HepG2 (cell line): ENCODE results near the gene C16orf54. TPM values are rescaled to one million over a fixed set of nuclear protein-coding genes. Genes with fewer than 3 reads are reported as not detected.

Source experiments
- ATF5 ChIP-seq: sonication (generic); formaldehyde crosslinking; IDR thresholded peaks from 2 replicates; pipeline ENCODE4 v1.4.0; 2020; ENCODE audit warnings: mild to moderate bottlenecking, low read depth, missing genetic modification reagents
- CBX2 ChIP-seq, 2 experiments: fragments of 200-600 bp in 1 of 2; sonication (generic); formaldehyde crosslinking in 1 of 2; IDR thresholded peaks; 2 replicates each; pipeline versions ENCODE4 v1.7.0 to v1.8.1; 2018 to 2022; ENCODE audit warnings: low read depth in 2 of 2, low read length in 1 of 2, mild to moderate bottlenecking in 1 of 2, missing genetic modification reagents in 1 of 2
- FLYWCH1 ChIP-seq: sonication (generic); formaldehyde crosslinking; IDR thresholded peaks from 2 replicates; pipeline ENCODE4 v1.8.1; 2023; ENCODE audit warnings: mild to moderate bottlenecking, missing genetic modification reagents
- IKZF4 ChIP-seq: sonication (generic); formaldehyde crosslinking; IDR thresholded peaks from 2 replicates; pipeline ENCODE4 v1.5.1; 2020; ENCODE audit warnings: borderline replicate concordance, mild to moderate bottlenecking, low read depth, missing genetic modification reagents; ENCODE audit errors: not compliant biosample characterization
- NR0B2 ChIP-seq: sonication (generic); formaldehyde crosslinking; IDR thresholded peaks from 2 replicates; pipeline ENCODE4 v1.4.0; 2020; ENCODE audit warnings: mild to moderate bottlenecking, missing genetic modification reagents
- RARG ChIP-seq: sonication (generic); formaldehyde crosslinking; IDR thresholded peaks from 2 replicates; pipeline ENCODE4 v1.4.0; 2020; ENCODE audit warnings: low read depth, mild to moderate bottlenecking, missing genetic modification reagents
- SALL2 ChIP-seq: sonication (generic); formaldehyde crosslinking; IDR thresholded peaks from 2 replicates; pipeline ENCODE4 v1.8.1; 2023; ENCODE audit warnings: mild to moderate bottlenecking, missing genetic modification reagents, inconsistent platforms
- TRIM24 ChIP-seq: sonication (generic); formaldehyde crosslinking; IDR thresholded peaks from 2 replicates; pipeline ENCODE4 v1.8.0; 2022; ENCODE audit warnings: mild to moderate bottlenecking, missing genetic modification reagents
- YY1 ChIP-seq: IDR thresholded peaks from 2 replicates; pipeline ENCODE4 v1.6.1; 2011; ENCODE audit warnings: low read length, low read depth, moderate library complexity, mild to moderate bottlenecking; ENCODE audit not compliant: insufficient read depth, insufficient replicate concordance
- ZBTB38 ChIP-seq: sonication (generic); formaldehyde crosslinking; IDR thresholded peaks from 2 replicates; pipeline ENCODE4 v1.5.1; 2020; ENCODE audit warnings: mild to moderate bottlenecking, missing genetic modification reagents
- ZMAT3 ChIP-seq: sonication (generic); formaldehyde crosslinking; conservative IDR thresholded peaks from 2 replicates; pipeline ENCODE4 v1.7.0; 2021; ENCODE audit warnings: missing genetic modification reagents
- ZNF615 ChIP-seq: sonication (generic); formaldehyde crosslinking; IDR thresholded peaks from 2 replicates; pipeline ENCODE4 v1.5.0; 2020; ENCODE audit warnings: mild to moderate bottlenecking, missing genetic modification reagents, borderline replicate concordance
- ZNF619 ChIP-seq: sonication (generic); formaldehyde crosslinking; IDR thresholded peaks from 2 replicates; pipeline ENCODE4 v1.4.0; 2020; ENCODE audit warnings: mild to moderate bottlenecking, missing genetic modification reagents
- ZNF737 ChIP-seq: sonication (generic); formaldehyde crosslinking; IDR thresholded peaks from 2 replicates; pipeline ENCODE4 v1.5.0; 2020; ENCODE audit warnings: missing genetic modification reagents, mild to moderate bottlenecking, borderline replicate concordance
- polyA plus RNA-seq, 8 experiments: library from polyadenylated mRNA; depleted of rRNA in 3 of 8; stranded (reverse) in 7 of 8; unstranded in 1 of 8; fragments of >200 nt; fragmentation: Illumina TruSeq in 4 of 8; extraction: Trizol in 4 of 8; gene quantifications; 2 replicates each; pipeline versions ENCODE4 v1.2.1 to v1.2.3, GENCODE V29; 2011 to 2016; ENCODE audit warnings: low read depth in 4 of 8, missing spikeins in 1 of 8, mixed read lengths in 1 of 8; ENCODE audit not compliant: insufficient read depth in 1 of 8
- total RNA-seq, 5 experiments: library from RNA; depleted of rRNA; stranded (reverse); fragments of >200 nt; fragmentation: Illumina TruSeq; extraction: Trizol; gene quantifications; 2 replicates each; pipeline ENCODE4 v1.2.3, GENCODE V29; 2016; ENCODE audit warnings: low read depth in 1 of 5
- TF ChIP-seq, protein P1 (sequence below): sonication (generic); formaldehyde crosslinking; conservative IDR thresholded peaks from 2 replicates; pipeline ENCODE4 v1.4.0; 2020; ENCODE audit warnings: missing genetic modification reagents
- TF ChIP-seq, protein P2 (sequence below): sonication (generic); formaldehyde crosslinking; IDR thresholded peaks from 2 replicates; pipeline ENCODE4 v1.4.0; 2020; ENCODE audit warnings: missing genetic modification reagents
- TF ChIP-seq, protein P3 (sequence below): sonication (generic); formaldehyde crosslinking; IDR thresholded peaks from 2 replicates; pipeline ENCODE4 v1.5.0; 2020; ENCODE audit warnings: missing genetic modification reagents

The C16orf54 gene
- total and polyA plus RNA-seq, 2 of the 13 experiments (the other 11 are each of a cell fraction or from before 2014, with no cell fraction given), result not detected

- TF ChIP-seq SALL2 (CRISPR knock-in tag) (0 out of 2 replicates have a peak, but pooled peaks have one; percentile 8), YY1 (no peak), CBX2 (IDR thresholded peaks at IDR 0.05; ENCODE audit: low read depth, low read length) (no peak), CBX2 (CRISPR knock-in tag; IDR thresholded peaks at IDR 0.05; ENCODE audit: low read depth) (0 out of 2 replicates have a peak, but pooled peaks have one; percentile 61), TRIM24 (CRISPR knock-in tag) (no peak), ZMAT3 (0 out of 2 replicates have a peak, but pooled peaks have one; percentile 4), NR0B2 (CRISPR knock-in tag) (no peak), ATF5 (CRISPR knock-in tag) (peak; percentile 4; the same call in 1 of the 2 replicates), RARG (CRISPR knock-in tag) (no peak), ZNF615 (CRISPR knock-in tag) (no peak), ZBTB38 (CRISPR knock-in tag) (peak; percentile 90), FLYWCH1 (peak; percentile 86; the same call in 1 of the 2 replicates), ZNF619 (CRISPR knock-in tag) (0 out of 2 replicates have a peak, but pooled peaks have one; percentile 11), ZNF737 (0 out of 2 replicates have a peak, but pooled peaks have one; percentile 59), IKZF4 (CRISPR knock-in tag) (peak; percentile 6)
- TF ChIP-seq, protein P1, sequence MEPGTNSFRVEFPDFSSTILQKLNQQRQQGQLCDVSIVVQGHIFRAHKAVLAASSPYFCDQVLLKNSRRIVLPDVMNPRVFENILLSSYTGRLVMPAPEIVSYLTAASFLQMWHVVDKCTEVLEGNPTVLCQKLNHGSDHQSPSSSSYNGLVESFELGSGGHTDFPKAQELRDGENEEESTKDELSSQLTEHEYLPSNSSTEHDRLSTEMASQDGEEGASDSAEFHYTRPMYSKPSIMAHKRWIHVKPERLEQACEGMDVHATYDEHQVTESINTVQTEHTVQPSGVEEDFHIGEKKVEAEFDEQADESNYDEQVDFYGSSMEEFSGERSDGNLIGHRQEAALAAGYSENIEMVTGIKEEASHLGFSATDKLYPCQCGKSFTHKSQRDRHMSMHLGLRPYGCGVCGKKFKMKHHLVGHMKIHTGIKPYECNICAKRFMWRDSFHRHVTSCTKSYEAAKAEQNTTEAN (CRISPR knock-in tag), result 0 out of 2 replicates have a peak, but pooled peaks have one; percentile 25
- TF ChIP-seq, protein P2, sequence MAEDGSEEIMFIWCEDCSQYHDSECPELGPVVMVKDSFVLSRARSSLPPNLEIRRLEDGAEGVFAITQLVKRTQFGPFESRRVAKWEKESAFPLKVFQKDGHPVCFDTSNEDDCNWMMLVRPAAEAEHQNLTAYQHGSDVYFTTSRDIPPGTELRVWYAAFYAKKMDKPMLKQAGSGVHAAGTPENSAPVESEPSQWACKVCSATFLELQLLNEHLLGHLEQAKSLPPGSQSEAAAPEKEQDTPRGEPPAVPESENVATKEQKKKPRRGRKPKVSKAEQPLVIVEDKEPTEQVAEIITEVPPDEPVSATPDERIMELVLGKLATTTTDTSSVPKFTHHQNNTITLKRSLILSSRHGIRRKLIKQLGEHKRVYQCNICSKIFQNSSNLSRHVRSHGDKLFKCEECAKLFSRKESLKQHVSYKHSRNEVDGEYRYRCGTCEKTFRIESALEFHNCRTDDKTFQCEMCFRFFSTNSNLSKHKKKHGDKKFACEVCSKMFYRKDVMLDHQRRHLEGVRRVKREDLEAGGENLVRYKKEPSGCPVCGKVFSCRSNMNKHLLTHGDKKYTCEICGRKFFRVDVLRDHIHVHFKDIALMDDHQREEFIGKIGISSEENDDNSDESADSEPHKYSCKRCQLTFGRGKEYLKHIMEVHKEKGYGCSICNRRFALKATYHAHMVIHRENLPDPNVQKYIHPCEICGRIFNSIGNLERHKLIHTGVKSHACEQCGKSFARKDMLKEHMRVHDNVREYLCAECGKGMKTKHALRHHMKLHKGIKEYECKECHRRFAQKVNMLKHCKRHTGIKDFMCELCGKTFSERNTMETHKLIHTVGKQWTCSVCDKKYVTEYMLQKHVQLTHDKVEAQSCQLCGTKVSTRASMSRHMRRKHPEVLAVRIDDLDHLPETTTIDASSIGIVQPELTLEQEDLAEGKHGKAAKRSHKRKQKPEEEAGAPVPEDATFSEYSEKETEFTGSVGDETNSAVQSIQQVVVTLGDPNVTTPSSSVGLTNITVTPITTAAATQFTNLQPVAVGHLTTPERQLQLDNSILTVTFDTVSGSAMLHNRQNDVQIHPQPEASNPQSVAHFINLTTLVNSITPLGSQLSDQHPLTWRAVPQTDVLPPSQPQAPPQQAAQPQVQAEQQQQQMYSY (CRISPR knock-in tag), result 0 out of 2 replicates have a peak, but pooled peaks have one; percentile 1
- TF ChIP-seq, protein P3, sequence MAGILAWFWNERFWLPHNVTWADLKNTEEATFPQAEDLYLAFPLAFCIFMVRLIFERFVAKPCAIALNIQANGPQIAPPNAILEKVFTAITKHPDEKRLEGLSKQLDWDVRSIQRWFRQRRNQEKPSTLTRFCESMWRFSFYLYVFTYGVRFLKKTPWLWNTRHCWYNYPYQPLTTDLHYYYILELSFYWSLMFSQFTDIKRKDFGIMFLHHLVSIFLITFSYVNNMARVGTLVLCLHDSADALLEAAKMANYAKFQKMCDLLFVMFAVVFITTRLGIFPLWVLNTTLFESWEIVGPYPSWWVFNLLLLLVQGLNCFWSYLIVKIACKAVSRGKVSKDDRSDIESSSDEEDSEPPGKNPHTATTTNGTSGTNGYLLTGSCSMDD (CRISPR knock-in tag), result 0 out of 2 replicates have a peak, but pooled peaks have one; percentile 35
Observed at GRCh38 chr16:29789775-29790182, 44.0 kb upstream of the C16orf54 start (continued).
